ENCODE measurements around the gene PAPOLB. TPM values are rescaled to one million over a fixed set of nuclear protein-coding genes. Genes with fewer than 3 reads are reported as not detected.

PAPOLB gene
- total and polyA plus RNA-seq, 7 donors = 0.03 to 1.1 (median 0.38) TPM; not detected in 3

DNA sequence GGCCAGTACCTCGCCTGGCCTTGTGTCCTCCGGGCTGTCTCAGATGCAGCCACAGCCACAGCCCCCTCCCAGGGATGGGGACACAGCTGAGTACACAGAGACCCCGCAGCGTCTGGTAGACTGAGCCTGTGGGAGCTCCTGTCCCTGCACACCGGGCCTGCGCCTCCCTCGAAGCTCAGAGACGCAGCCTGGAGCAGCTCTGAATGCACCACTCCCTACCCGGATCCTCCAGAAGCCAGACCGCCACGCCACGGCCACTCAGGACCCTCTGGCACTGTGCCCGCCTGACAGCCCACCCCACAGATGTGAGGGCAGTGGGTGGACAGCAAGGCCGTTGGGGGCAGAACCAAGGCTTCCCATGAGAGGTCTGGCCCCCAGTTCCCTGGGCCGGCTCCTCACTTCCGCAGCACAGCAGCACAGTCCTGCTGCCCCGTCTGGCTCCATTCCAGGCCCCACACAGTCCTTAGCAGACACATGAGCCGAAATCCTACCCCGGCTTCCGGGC lies 40.8 kb downstream of the PAPOLB start:
- no peaks in the 10 kb centered on the region for H3K9me3 ChIP-seq
- no peak overlapping the region for H3K4me3 ChIP-seq
- H3K27ac ChIP-seq = no peak overlapping the region
- no peaks in the 10 kb centered on the region for H3K27me3 ChIP-seq
- peak; percentile 61 for DNase-seq
- intact Hi-C loops (cut with DNase I) = no loop called here
- 81 to 89% methylated on average over 20 of the region's 20 CpGs for WGBS, 2 donors
- TF ChIP-seq, protein P1, sequence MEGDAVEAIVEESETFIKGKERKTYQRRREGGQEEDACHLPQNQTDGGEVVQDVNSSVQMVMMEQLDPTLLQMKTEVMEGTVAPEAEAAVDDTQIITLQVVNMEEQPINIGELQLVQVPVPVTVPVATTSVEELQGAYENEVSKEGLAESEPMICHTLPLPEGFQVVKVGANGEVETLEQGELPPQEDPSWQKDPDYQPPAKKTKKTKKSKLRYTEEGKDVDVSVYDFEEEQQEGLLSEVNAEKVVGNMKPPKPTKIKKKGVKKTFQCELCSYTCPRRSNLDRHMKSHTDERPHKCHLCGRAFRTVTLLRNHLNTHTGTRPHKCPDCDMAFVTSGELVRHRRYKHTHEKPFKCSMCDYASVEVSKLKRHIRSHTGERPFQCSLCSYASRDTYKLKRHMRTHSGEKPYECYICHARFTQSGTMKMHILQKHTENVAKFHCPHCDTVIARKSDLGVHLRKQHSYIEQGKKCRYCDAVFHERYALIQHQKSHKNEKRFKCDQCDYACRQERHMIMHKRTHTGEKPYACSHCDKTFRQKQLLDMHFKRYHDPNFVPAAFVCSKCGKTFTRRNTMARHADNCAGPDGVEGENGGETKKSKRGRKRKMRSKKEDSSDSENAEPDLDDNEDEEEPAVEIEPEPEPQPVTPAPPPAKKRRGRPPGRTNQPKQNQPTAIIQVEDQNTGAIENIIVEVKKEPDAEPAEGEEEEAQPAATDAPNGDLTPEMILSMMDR (IDR thresholded peaks at IDR 0.05) = no peak
- TF ChIP-seq POLR2AphosphoS5 (IDR thresholded peaks at IDR 0.05) (no peak), EP300 (IDR thresholded peaks at IDR 0.05) (no peak), POLR2A (IDR thresholded peaks at IDR 0.05) (no peak)
- H3K36me3 ChIP-seq = no peaks in the 10 kb centered on the region
- H3K4me1 ChIP-seq = no peaks in the 10 kb centered on the region

- 72 to 78% methylated on average over 19 of the region's 19 CpGs for WGBS, 2 donors
- H3K4me1 ChIP-seq = no peaks in the 10 kb centered on the region
- no peaks in the 10 kb centered on the region for H3K27me3 ChIP-seq
- TF ChIP-seq, protein P1 (IDR thresholded peaks at IDR 0.05) = no peak
- TF ChIP-seq POLR2A (IDR thresholded peaks at IDR 0.05) (no peak), EP300 (IDR thresholded peaks at IDR 0.05) (no peak), POLR2AphosphoS5 (IDR thresholded peaks at IDR 0.05) (no peak)
- H3K9me3 ChIP-seq = no peaks in the 10 kb centered on the region
- intact Hi-C loops (cut with DNase I) = no loop called here
- peak overlapping the region in 1 of 4 donors; percentile 17 for H3K27ac ChIP-seq
- H3K36me3 ChIP-seq = no peaks in the 10 kb centered on the region
- DNase-seq = no peak
- no peak overlapping the region for H3K4me3 ChIP-seq
Observed at GRCh38 chr7:4820405-4820966, 41.3 kb downstream of the PAPOLB start.

DNA sequence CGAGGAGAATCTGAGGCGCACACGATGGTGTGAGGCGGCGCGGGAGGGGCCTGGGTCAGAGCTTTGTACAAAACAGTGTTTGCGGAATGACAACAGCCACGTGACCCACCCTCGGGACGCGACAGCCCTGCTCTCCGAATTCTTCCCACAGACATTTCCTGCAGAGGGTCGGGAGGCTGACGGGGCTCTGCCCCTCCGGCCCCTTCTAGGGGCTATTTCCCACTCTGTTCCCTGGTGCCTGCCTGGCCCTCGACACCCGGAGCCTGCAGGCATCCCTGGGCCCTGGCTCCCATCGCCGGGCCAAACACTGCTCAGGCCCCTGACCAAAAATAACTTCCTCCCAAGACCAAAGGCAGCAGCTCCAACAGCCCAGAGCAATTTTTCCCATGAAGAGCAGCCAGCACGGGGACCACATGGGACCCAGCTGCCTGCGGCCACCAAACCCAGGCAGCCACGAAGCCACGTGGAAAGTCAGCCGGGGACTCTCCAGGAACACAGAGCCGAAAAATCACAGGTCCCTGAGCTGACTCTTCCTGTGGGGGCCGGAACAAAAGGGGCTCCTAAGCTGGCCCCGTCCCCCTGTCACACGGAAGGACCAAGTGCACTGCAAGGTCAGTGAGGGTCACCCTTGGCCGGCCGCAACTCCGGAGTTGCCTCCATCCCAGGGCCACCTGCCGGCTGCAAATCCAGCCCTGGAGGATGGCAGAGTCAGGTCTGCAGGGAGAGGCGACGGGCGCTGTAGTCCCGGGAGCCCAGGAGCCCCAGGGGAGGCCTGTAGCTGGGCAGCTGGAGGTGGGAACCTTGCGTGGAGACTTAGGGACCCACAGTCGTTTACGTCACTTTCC lies 42.0 kb downstream of the PAPOLB start:
- Histone ChIP-seq H3K27ac (peak overlapping the region in 1 of 4 donors; percentile 17), H3K36me3 (no peaks in the 10 kb centered on the region), H3K4me1 (no peaks in the 10 kb centered on the region), H3K4me3 (no peak overlapping the region), H3K9me3 (no peaks in the 10 kb centered on the region), H3K27me3 (no peaks in the 10 kb centered on the region)
- intact Hi-C loops (cut with DNase I) = no loop called here
- WGBS, 2 donors = 64 to 70% methylated on average over 39 of the region's 39 CpGs
- TF ChIP-seq, protein P1 (IDR thresholded peaks at IDR 0.05) = no peak
- TF ChIP-seq EP300 (IDR thresholded peaks at IDR 0.05) = no peak
- no peak for TF ChIP-seq POLR2A (IDR thresholded peaks at IDR 0.05)
- TF ChIP-seq POLR2AphosphoS5 (IDR thresholded peaks at IDR 0.05) = no peak
- peak; percentile 63 for DNase-seq

GRCh38 chr7:4818000-4818794 lies 43.6 kb downstream of the PAPOLB start:
- peaks cover 0 to 11% (median 0%) of the 10 kb centered on the region in 4 donors for H3K36me3 ChIP-seq
- no peak overlapping the region for H3K27ac ChIP-seq
- TF ChIP-seq, protein P1 (IDR thresholded peaks at IDR 0.05) = no peak
- TF ChIP-seq EP300 (IDR thresholded peaks at IDR 0.05) (no peak), POLR2AphosphoS5 (IDR thresholded peaks at IDR 0.05) (no peak), POLR2A (IDR thresholded peaks at IDR 0.05) (no peak)
- no peaks in the 10 kb centered on the region for H3K27me3 ChIP-seq
- no peak overlapping the region for H3K4me3 ChIP-seq
- H3K4me1 ChIP-seq = no peaks in the 10 kb centered on the region
- WGBS, 2 donors = 85% methylated on average over 32 of the region's 32 CpGs
- intact Hi-C loops (cut with DNase I) = no loop called here
- H3K9me3 ChIP-seq = no peaks in the 10 kb centered on the region
- no peak for DNase-seq
